GM21723 (cell line): ENCODE results near the gene TRIM17.
A peak's percentile ranks its signal among the peaks of the same experiment; 100 is the strongest.

ENCODE experiments used
- ATAC-seq: cut with Tn5 transposase; IDR thresholded peaks from one replicate; pipeline ENCODE4 v1.9.1; 2021; ENCODE audit warnings: mild to moderate bottlenecking, moderate library complexity; ENCODE audit not compliant: unreplicated experiment

The TRIM17 gene, protein sequence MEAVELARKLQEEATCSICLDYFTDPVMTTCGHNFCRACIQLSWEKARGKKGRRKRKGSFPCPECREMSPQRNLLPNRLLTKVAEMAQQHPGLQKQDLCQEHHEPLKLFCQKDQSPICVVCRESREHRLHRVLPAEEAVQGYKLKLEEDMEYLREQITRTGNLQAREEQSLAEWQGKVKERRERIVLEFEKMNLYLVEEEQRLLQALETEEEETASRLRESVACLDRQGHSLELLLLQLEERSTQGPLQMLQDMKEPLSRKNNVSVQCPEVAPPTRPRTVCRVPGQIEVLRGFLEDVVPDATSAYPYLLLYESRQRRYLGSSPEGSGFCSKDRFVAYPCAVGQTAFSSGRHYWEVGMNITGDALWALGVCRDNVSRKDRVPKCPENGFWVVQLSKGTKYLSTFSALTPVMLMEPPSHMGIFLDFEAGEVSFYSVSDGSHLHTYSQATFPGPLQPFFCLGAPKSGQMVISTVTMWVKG

DNA sequence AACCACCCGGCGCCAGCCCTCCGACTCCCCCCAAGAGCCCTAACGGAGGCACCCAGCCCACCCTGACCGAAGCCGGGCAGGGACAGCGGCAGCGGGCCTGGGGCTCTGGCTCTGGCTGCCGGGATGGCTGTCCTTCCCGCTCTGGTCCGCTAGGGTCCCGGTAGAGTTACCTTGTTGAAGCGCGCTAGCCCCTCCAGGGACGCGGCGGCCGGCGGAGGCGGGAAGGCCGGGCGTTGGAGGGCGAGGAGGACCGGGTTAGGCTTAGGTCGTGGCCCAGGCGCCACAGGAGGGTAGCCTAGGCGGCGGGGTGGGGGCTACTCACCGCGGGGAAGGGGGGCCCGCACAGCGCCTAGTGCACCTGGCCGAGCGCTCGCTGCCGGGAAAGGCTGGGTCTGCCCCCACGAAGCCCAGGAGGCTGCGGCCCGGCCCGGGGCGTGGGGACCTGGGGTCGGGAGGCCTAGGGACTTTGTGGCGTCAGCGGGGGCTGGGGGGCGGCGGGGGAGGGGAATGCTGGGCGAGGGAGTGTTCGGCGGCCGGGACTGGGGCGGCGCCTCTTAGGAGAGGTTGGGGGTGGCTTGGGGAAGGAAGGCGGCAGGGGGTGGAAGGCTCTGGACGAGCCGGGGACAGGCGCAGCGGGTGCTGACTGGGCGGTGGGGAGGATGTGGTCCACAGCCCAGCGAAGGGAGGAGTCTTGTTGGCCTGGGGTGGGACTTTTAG lies at the start of gene TRIM17:
TRIM17 (minus strand) TSS at position 645 of the 717 bp plus-strand sequence. CDS start 1,789 bp downstream, outside the sequence.
- no peak for ATAC-seq

GRCh38 chr1:228465571-228466146 lies 49.0 kb upstream of the TRIM17 start:
- ATAC-seq, result no peak

DNA sequence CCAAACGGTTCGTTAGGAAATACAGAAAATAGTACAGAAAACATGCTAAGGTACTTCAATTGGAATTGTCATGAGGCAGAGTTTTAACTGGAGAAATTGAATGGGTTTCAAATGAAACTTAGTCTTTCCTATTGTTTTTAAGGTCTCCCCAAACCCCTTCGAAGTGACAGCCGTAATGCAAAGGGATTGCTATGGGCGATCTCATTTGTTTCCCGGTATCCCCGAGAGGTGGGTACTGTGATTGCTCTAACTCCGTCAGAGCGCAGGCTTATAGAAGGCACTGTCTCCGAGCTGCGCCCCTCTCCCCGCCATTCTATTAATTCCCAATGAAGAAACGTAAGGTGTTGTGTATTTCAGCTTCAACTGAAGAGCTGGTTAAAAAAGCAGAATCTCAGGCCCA lies 48.5 kb upstream of the TRIM17 start:
- no peak for ATAC-seq

DNA sequence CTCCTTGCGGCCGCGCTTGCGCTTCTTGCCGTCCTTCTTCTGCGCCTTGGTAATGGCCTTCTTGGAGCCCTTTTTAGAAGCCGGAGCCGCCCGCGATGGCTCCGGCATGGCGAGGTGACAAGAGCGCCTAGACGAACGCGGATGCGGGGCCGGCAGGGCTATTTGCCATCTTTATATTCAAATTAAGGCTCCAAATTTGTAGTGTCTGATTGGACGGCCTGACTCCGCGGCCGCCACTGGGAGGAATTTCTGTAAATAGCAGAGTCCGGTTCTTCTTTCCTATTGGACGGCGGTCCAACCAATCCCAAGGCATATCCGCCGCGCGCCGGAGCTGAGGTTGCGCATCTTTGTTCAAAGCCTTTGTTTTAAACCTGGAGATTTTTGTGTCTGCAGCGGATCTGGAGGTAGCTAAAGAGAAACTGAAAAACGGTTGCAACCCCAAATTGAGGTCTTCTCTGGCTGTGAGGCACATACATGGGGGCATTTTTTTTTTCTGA lies 47.9 kb upstream of the TRIM17 start:
- peak; percentile 82 for ATAC-seq

DNA sequence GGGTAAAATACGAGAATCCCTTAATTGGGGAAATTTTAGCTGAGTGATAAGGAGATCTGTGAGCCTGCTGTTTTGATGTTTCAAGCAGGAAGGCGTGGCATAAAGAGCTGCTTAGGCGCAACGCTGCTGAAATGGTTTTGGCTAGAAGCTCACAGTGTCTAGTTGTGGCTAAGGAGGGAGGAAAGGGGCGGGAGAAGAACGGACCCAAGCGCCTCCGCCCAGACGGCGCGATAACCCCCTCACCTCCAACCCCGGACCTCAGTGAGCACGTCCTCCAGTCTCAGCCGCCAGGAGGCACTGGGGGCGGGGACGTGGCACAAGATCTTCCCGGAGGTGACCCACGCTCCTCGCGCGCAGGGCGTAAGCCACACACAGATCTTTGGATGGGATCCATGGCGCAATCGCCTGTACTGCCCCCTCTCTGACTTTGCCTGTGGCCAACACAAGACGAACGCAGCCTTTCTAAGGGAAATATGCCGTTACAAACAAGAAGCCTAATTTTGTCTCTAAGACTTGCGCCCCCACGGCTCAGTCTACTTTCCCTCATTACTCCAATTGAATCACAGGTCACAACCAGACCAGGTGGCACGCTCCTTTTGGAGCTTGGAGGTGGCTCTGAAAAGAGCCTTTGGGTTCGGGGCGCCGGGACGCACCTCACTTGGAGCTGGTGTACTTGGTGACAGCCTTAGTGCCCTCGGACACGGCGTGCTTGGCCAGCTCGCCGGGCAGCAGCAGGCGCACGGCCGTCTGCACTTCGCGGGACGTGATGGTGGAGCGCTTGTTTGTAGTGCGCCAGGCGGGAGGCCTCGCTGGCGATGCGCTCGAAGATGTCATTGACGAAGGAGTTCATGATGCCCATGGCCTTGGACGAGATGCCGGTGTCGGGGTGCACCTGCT lies 47.1 kb upstream of the TRIM17 start:
- ATAC-seq, result peak; percentile 62

DNA sequence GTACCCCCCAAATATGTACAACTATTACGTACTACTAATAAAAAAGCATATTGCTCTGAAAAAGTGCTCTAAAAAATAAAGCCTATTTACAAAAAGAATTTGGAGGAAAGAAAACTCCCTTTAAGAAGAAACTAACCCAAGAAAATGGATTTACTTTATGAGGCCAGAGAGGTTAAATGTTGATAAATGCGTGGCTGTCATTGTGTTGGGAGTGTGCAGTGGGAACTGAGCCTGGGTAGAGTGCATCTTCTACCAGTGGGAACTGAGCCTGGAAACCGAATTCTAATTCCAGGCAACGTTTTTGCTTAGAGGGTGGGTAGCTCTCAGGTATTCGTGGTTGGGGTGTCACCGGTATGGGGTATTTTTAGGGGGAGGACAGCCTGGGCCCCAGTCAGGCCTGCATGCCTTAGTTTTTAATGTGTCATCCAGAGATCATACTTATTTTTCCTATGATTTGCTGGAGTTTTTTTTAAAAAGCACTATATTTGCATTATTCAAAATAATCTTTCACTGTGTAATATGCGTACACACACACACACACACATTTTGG lies 46.4 kb upstream of the TRIM17 start:
- no peak for ATAC-seq

- no peak for ATAC-seq
These were observed 45.9 kb upstream of the TRIM17 start for GRCh38 chr1:228462560-228462959.

- no peak for ATAC-seq
These were observed 44.2 kb upstream of the TRIM17 start for GRCh38 chr1:228460821-228461220.

- ATAC-seq, result peak; percentile 24
These were observed 42.7 kb upstream of the TRIM17 start for GRCh38 chr1:228459091-228459993.

DNA sequence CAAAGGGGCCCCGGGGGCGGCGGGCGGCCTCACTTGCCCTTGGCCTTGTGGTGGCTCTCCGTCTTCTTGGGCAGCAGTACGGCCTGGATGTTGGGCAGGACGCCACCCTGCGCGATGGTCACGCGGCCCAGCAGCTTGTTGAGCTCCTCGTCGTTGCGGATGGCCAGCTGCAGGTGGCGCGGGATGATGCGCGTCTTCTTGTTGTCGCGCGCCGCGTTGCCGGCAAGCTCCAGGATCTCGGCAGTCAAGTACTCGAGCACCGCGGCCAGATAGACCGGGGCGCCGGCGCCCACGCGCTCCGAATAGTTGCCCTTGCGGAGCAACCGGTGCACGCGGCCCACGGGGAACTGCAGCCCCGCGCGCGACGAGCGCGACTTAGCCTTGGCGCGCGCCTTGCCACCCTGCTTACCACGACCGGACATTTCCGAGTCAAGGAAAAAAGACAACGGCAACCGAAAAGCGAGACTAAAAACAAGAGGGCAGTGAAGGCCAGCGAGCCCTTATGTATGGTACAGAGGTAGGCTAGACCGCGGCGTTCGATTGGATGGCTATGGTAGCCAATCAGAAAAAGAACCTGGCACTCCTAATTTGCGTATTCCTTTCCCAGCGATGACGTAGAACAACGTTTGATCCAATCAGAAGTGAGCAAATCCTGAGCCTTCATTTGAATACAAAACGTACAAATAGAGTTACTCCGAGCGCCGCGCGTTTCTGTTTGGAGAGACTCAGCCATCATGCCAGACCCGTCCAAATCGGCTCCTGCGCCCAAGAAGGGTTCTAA lies 40.9 kb upstream of the TRIM17 start:
- peak; percentile 88 for ATAC-seq

DNA sequence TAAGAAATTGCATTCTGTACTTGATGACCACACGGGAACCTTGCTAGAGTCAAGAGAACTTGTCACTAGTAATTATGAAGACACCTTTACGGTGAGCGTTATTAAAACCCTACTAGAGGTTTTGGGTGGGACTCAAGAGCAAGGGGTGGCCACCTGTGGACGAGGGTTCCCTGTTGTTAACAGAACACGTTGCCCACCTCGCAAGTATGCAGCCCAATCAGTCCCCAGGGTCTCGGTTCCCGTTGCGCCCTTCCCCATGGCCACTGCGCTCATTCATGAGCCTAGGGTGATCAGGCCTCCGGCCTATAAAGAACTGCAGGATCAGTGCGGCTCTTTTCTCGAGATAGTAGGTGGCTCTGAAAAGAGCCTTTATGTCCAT lies 40.3 kb upstream of the TRIM17 start:
- ATAC-seq, result peak; percentile 14

DNA sequence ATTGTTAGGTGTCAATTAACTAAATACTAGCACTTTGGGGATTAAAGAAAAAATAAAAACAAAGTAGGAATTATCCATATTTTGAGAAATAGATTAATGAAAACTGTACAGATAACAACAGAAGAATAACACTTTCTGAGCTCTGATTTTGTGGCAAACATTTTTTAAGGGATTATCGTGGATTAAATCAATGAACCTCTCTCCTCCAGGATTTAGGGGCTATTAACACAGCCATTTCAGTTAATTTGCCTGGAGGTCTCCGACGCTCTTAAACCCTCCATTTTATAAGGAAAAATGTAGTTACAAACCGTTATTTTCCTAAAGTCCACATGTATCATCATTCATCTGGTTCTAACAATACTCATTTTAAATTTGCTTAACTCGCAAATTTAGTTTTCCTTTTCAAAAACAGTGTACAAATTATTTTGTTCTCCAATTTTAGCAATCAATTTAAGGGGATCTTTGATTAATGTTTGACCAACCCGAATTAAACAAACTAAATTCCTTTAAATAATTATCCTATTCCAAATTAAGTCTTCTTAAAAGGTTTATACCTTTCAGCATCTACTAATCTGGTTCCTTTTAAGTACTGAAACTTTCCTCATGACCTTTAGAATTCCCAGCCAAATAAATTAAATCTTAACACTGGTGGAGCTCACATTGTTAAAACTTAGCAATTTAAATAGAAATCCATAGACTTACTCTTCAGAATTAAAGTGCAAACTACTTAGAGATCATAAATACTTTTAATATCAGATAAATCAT lies 39.8 kb upstream of the TRIM17 start:
- no peak for ATAC-seq

GRCh38 chr1:228455715-228456114 lies 39.1 kb upstream of the TRIM17 start:
- ATAC-seq, result no peak

- ATAC-seq, result no peak
These were observed 37.6 kb upstream of the TRIM17 start for GRCh38 chr1:228454238-228454637.

DNA sequence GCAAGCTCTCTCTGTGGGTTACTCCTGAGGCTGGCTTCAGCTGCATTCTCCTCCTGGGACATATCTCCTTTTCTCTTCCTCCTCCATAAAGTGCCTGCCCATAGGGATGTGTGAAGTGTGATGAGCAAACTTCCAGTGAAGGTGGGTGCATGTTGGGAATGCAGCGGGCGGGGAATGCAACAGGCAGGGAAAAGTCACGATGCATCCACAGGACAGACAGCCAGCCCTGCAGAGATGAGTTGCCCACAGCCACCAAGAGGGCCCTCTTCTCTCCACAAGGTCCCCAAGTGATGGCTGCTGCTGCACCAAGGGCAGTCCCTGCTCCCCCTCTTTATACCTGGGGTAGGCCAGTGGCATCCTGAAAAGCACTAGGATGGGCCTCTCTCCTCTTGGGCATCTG lies 37.0 kb upstream of the TRIM17 start:
- ATAC-seq, result no peak

DNA sequence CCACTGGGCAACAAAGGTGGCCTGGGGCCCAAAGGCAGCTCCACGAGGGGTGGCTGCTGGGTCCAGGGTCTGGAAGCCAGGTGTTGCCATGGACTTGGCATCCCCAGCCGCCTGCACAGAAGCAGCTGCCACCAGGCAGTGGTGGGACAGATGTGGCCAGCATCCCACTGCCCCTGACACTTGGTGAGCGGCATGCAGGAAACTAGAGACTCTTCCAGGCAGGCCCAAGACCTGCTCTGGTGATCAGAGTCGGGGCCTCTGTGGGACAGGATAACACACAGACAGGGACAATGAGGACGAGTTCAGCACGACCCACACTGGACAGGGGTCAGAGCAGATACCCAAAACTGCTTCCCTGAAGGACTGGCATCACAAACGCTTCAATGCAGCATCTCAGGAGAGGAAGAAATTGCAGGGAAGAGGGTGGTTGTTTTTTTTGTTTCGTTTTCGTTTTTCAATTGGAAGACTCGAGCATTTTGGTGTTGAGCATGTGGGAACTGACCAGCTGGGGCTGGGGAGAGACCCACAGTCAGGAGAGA lies 36.4 kb upstream of the TRIM17 start:
- ATAC-seq, result no peak

DNA sequence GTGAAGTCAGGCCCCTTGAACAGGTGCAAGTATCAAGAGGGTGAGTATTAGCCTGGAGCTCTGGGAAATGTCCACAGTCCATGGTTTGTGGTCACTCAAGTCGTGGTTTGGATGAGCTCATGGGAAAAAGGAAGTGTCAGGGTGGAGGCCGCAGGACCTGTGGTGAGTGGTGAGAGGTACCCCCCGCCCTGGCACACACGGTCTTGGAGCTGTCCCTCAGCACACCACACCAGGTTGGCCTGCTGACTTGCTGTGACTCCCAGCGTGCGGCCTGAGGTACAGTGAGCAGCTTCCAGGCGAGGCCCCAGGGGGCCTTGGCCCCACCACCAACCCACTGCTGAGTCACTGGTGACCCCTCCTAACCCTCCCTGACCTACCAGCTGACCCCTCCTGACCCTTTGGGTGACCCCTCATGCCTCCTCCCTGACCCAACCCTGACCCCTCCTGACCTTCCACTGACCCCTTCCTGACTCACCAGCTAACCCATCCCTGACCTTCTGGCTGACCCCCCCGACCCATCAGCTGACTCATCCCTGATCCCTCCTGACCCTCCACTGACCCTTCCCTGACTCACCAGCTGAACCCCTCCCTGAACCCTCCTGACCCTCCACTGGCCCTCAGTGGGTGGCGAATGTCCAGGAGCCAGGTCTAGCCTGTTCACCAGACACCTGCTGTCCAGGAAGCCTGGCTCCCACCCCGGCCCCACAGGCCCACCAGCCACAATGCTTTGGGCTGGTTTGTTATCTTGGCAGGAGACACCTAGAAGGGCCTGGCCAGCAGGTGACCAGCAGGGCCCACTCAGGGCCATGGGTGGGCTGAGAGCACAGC lies 35.7 kb upstream of the TRIM17 start:
- no peak for ATAC-seq
